Gastroesophageal sphincter (tissue), 3 donors: ENCODE data around the gene JSRP1.

Experiments used
- CTCF ChIP-seq, 4 experiments: fragments of 200-600 bp in 2 of 4; fragments of 450-650 bp in 2 of 4; sonication (generic) in 1 of 4; IDR thresholded peaks; one replicate each; pipeline ENCODE4 v1.5.1; 2017 to 2019; ENCODE audit warnings: antibody characterized with exemption in 4 of 4, mild to moderate bottlenecking in 2 of 4, moderate library complexity in 2 of 4
- POLR2A ChIP-seq, 2 donors: fragments of 450-650 bp; IDR thresholded peaks; one replicate each; pipeline ENCODE4 v1.6.1; 2017; ENCODE audit warnings: antibody characterized with exemption in 2 of 2, mild to moderate bottlenecking in 2 of 2, moderate library complexity in 1 of 2

DNA sequence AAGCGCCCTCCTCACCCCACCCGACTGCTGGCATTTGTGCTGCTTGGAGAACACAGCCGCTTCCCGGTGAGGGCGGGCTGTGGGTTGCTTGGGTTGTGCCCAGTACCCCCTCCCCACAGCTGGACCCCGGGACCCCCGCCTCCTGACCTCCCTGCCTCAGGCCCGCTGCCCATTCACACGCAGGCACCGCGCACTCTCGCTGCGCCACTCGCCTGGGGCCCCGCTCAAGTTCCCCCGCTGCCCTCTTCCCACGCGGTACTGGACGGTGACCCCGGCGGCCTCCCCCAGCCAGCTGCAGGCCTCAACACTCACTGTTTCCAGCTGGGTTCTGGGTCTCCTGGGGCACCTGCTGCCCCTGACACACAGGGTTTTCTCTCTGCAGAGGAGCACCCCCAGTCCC is 36.5 kb downstream of the JSRP1 start:
- TF ChIP-seq CTCF (IDR thresholded peaks at IDR 0.05), result no peak
- TF ChIP-seq POLR2A (IDR thresholded peaks at IDR 0.05), result no peak
